PC-3 (cell line): ENCODE data around the gene GAS2L1. TPM values are rescaled to one million over a fixed set of nuclear protein-coding genes. Genes with fewer than 3 reads are reported as not detected.

ENCODE experiments used
- ATAC-seq: fragments of 200-7000 bp; cut with Tn5 transposase; 2 replicates; pipeline ENCODE4 v1.9.1; 2020; ENCODE audit warnings: mild to moderate bottlenecking, moderate library complexity
- BruUV-seq: library from RNA; stranded (reverse); fragments of 400-500 nt; replicated peaks from 2 replicates; lab custom pipeline; 2021; lab: Mats Ljungman, UMichigan
- CTCF ChIA-PET: fragments of 300-600 bp; sonication (Branson Sonifier 250); formaldehyde crosslinking; loops from one replicate; lab custom pipeline; 2022; ENCODE audit warnings: antibody characterized with exemption; lab: Charles Lee
- POLR2A ChIA-PET: fragments of 300-600 bp; sonication (Branson Sonifier 250); formaldehyde crosslinking; loops from one replicate; lab custom pipeline; 2022; ENCODE audit warnings: antibody characterized with exemption; ENCODE audit not compliant: unreplicated experiment; lab: Charles Lee
- DNase-seq: peaks from one replicate; pipeline ENCODE4 v3.0.0-alpha.2; 2015
- H2AFZ ChIP-seq: fragments of 300-600 bp; sonication (generic); 2 replicates; pipeline ENCODE4 v1.6.0; 2016; ENCODE audit warnings: antibody characterized with exemption, low read length
- H3F3A ChIP-seq: fragments of 300-600 bp; sonication (generic); one replicate; pipeline ENCODE4 v1.6.0; 2017; ENCODE audit warnings: antibody characterized with exemption, low read length, control low read depth, mild to moderate bottlenecking; ENCODE audit not compliant: unreplicated experiment
- H3K27ac ChIP-seq: fragments of 300-600 bp; sonication (generic); 2 replicates; pipeline ENCODE4 v1.5.1; 2016; ENCODE audit warnings: mild to moderate bottlenecking, low read length
- H3K27me3 ChIP-seq: fragments of 300-600 bp; sonication (generic); 2 replicates; pipeline ENCODE4 v1.6.1; 2016; ENCODE audit warnings: low read length, mixed read lengths
- H3K36me3 ChIP-seq: fragments of 300-600 bp; sonication (generic); 2 replicates; pipeline ENCODE4 v1.6.1; 2016; ENCODE audit warnings: low read depth, mixed run types, low read length, mixed read lengths
- H3K4me1 ChIP-seq: fragments of 300-600 bp; sonication (generic); 2 replicates; pipeline ENCODE4 v1.5.1; 2016; ENCODE audit warnings: low read length; ENCODE audit not compliant: insufficient read depth
- H3K4me2 ChIP-seq: fragments of 300-600 bp; sonication (generic); 2 replicates; pipeline ENCODE4 v1.6.0; 2016; ENCODE audit warnings: low read length
- H3K4me3 ChIP-seq: fragments of 300-600 bp; sonication (generic); 2 replicates; pipeline ENCODE4 v1.5.1; 2016; ENCODE audit warnings: mild to moderate bottlenecking, low read length, mixed read lengths
- H3K79me2 ChIP-seq: fragments of 300-600 bp; sonication (generic); 2 replicates; pipeline ENCODE4 v1.6.1; 2017; ENCODE audit warnings: low read length, mixed read lengths
- H3K9ac ChIP-seq: fragments of 300-600 bp; sonication (generic); 2 replicates; pipeline ENCODE4 v1.6.0; 2016; ENCODE audit warnings: mild to moderate bottlenecking, low read length
- H3K9me2 ChIP-seq: fragments of 300-600 bp; sonication (generic); replicated peaks from 2 replicates; pipeline ENCODE4 v1.6.1; 2016; ENCODE audit warnings: mixed run types, low read length, mixed read lengths
- H3K9me3 ChIP-seq: fragments of 300-600 bp; sonication (generic); 2 replicates; pipeline ENCODE4 v1.6.1; 2016; ENCODE audit warnings: low read length, mixed read lengths
- H4K20me1 ChIP-seq: fragments of 300-600 bp; sonication (generic); 2 replicates; pipeline ENCODE4 v1.6.1; 2016; ENCODE audit warnings: low read length, mixed read lengths
- CTCF ChIP-seq: fragments of 300-600 bp; sonication (generic); conservative IDR thresholded peaks from 2 replicates; pipeline ENCODE4 v1.5.1; 2017; ENCODE audit warnings: antibody characterized with exemption, low read depth, mild to moderate bottlenecking, low read length
- EZH2 ChIP-seq: fragments of 300-600 bp; sonication (generic); IDR thresholded peaks from one replicate; pipeline ENCODE4 v1.6.1; 2017; ENCODE audit warnings: antibody characterized with exemption, mild to moderate bottlenecking, low read length; ENCODE audit not compliant: unreplicated experiment
- EZH2phosphoT487 ChIP-seq: fragments of 300-600 bp; sonication (generic); IDR thresholded peaks from 2 replicates; pipeline ENCODE4 v1.6.1; 2018; ENCODE audit warnings: mild to moderate bottlenecking, antibody characterized with exemption, low read length, borderline replicate concordance
- intact Hi-C: fragments of 100-400 bp; cut with micrococcal nuclease; formaldehyde crosslinking; loops from 2 replicates; pipeline ENCODE4 v1.9.0; 2023
- total RNA-seq: library from RNA; depleted of rRNA; stranded (reverse); fragments of >200 nt; gene quantifications from 2 replicates; pipeline ENCODE4 v1.2.3, GENCODE V29; 2014

GAS2L1 gene
- total RNA-seq, 1 experiment from 2014 or later: 58.4 TPM

DNA sequence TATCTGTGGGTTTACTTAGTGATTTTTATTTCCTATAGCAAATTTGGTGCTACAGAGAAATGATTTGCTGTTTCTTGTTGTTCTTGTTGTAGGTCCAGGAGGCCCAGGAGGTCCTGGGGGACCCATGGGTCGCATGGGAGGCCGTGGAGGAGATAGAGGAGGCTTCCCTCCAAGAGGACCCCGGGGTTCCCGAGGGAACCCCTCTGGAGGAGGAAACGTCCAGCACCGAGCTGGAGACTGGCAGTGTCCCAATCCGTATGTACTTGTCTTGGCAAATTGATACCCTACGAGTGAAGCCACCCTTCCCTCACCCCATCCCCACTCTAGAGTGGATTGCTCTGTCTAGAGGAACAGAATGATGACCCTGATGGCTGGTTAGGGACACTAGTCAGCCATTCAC, 7.8 kb upstream of the GAS2L1 start:
- DNase-seq (no peak), ATAC-seq (no peak)
- Histone ChIP-seq H3K9ac (no peak overlapping the region), H4K20me1 (0 out of 2 replicates have a peak, but pooled peaks cover 4% of the 10 kb centered on the region), H3K79me2 (no peaks in the 10 kb centered on the region), H3K36me3 (peaks cover 57% of the 10 kb centered on the region), H3K27me3 (no peaks in the 10 kb centered on the region), H3F3A (peaks cover 6% of the 10 kb centered on the region), H3K9me2 (no peaks in the 10 kb centered on the region), H3K4me3 (no peak overlapping the region), H3K4me2 (no peak overlapping the region), H3K4me1 (no peaks in the 10 kb centered on the region), H3K27ac (no peak overlapping the region), H3K9me3 (no peaks in the 10 kb centered on the region), H2AFZ (no peak overlapping the region)
- ChIA-PET CTCF (interaction anchor here (0.6 kb wide), 1 partner anchor 266 kb away, joined by 3 read pairs; no protein-coding TSS in a partner anchor), POLR2A (no interaction called here)
- intact Hi-C loops: no loop called here
- no TSS peak for BruUV-seq
- TF ChIP-seq EZH2phosphoT487: no peak

- 0 out of 2 replicates have a peak, but pooled peaks cover 4% of the 10 kb centered on the region for H4K20me1 ChIP-seq
- intact Hi-C loops: no loop called here
Measured at GRCh38 chr22:29299136-29299900, 7.1 kb upstream of the GAS2L1 start.

DNA sequence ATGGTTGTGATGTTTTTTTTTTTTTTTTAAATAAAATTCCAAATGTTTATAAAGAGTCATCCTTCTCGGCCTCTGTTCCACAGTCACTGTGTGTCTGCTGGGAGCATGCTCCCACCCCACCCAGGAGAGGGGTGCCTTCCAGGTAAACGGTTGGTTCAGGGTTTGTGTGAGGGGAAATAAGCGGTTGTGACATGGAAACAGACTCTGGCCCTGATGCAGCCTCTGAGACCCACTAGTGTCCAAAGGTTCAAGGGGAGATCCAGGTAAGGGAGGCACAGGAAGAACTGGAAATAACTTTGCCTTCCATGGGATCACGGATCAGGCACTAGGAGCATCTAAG, 6.0 kb upstream of the GAS2L1 start:
- ATAC-seq: no peak
- POLR2A ChIA-PET: no interaction called here
- CTCF ChIA-PET: no interaction called here

More at GRCh38 chr22:29299136-29299900, 7.1 kb upstream of the GAS2L1 start:
- no peak for ATAC-seq
- H3K4me2 ChIP-seq: no peak overlapping the region
- peaks cover 6% of the 10 kb centered on the region for H3F3A ChIP-seq
- H2AFZ ChIP-seq: no peak overlapping the region
- ChIA-PET CTCF (interaction anchor here (0.6 kb wide), 1 partner anchor 266 kb away, joined by 3 read pairs; no protein-coding TSS in a partner anchor), POLR2A (interaction anchor here (0.7 kb wide), 1 partner anchor 12 kb away, joined by 3 read pairs; no protein-coding TSS in a partner anchor)
- H3K9ac ChIP-seq: no peak overlapping the region
- H3K27ac ChIP-seq: no peak overlapping the region
- H3K4me1 ChIP-seq: no peaks in the 10 kb centered on the region
- H3K9me3 ChIP-seq: no peaks in the 10 kb centered on the region
- H3K27me3 ChIP-seq: no peaks in the 10 kb centered on the region
- peaks cover 52% of the 10 kb centered on the region for H3K36me3 ChIP-seq
- no TSS peak for BruUV-seq
- H3K9me2 ChIP-seq: no peaks in the 10 kb centered on the region
- H3K4me3 ChIP-seq: no peak overlapping the region
- H3K79me2 ChIP-seq: no peaks in the 10 kb centered on the region
- no peak for DNase-seq
- no peak for TF ChIP-seq EZH2
- TF ChIP-seq EZH2phosphoT487: no peak
- TF ChIP-seq CTCF: no peak

More for the DNA sequence above, 6.0 kb upstream of the GAS2L1 start:
- TF ChIP-seq EZH2phosphoT487 (no peak), EZH2 (no peak), CTCF (no peak)
- H3K36me3 ChIP-seq: peaks cover 42% of the 10 kb centered on the region
- no peaks in the 10 kb centered on the region for H3K27me3 ChIP-seq
- no peak overlapping the region for H3K9ac ChIP-seq
- H3K4me1 ChIP-seq: no peaks in the 10 kb centered on the region
- no peaks in the 10 kb centered on the region for H3K79me2 ChIP-seq
- no peaks in the 10 kb centered on the region for H3K9me3 ChIP-seq
- peaks cover 6% of the 10 kb centered on the region for H3F3A ChIP-seq
- no peak overlapping the region for H3K27ac ChIP-seq
- H2AFZ ChIP-seq: no peak overlapping the region
- no TSS peak for BruUV-seq
- H3K4me2 ChIP-seq: no peak overlapping the region
- no peaks in the 10 kb centered on the region for H3K9me2 ChIP-seq
- H4K20me1 ChIP-seq: 0 out of 2 replicates have a peak, but pooled peaks cover 4% of the 10 kb centered on the region
- DNase-seq: no peak
- H3K4me3 ChIP-seq: no peak overlapping the region
- intact Hi-C loops: no loop called here
